Hematopoietic multipotent progenitor cell treated with erythropoietin and hydrocortisone succinate and interleukin-3 and kit ligand, for 8 days (in vitro differentiated cells): Measurements from ENCODE around the gene TMEM132D.

Experiments
- DNase-seq: peaks from one replicate; pipeline ENCODE4 v3.0.0-alpha.2; 2015

Gene TMEM132D

GRCh38 chr12:129152351-129153104 is 751.3 kb downstream of the TMEM132D start:
- no peak for DNase-seq

GRCh38 chr12:129150721-129151120 is 753.1 kb downstream of the TMEM132D start:
- no peak for DNase-seq

- no peak for DNase-seq
Observed at GRCh38 chr12:129145381-129145780, 758.4 kb downstream of the TMEM132D start.

GRCh38 chr12:129138776-129139175 is 765.0 kb downstream of the TMEM132D start:
- DNase-seq = no peak

- DNase-seq = no peak
Observed at GRCh38 chr12:129136694-129137325, 767.0 kb downstream of the TMEM132D start.

- no peak for DNase-seq
Observed at GRCh38 chr12:129127771-129128170, 776.1 kb downstream of the TMEM132D start.

- DNase-seq = no peak
Observed at GRCh38 chr12:129127211-129127610, 776.6 kb downstream of the TMEM132D start.

GRCh38 chr12:129119537-129119936 is 784.3 kb downstream of the TMEM132D start:
- DNase-seq = no peak

GRCh38 chr12:129115558-129115957 is 788.3 kb downstream of the TMEM132D start:
- no peak for DNase-seq

GRCh38 chr12:129110575-129110974 is 793.2 kb downstream of the TMEM132D start:
- DNase-seq = no peak

GRCh38 chr12:129109174-129110001 is 794.4 kb downstream of the TMEM132D start:
- no peak for DNase-seq

GRCh38 chr12:129106772-129107171 is 797.1 kb downstream of the TMEM132D start:
- DNase-seq = no peak

- no peak for DNase-seq
Observed at GRCh38 chr12:129103231-129103630, 800.6 kb downstream of the TMEM132D start.

- no peak for DNase-seq
Observed at GRCh38 chr12:129102233-129102632, 801.6 kb downstream of the TMEM132D start.

- DNase-seq = no peak
Observed at GRCh38 chr12:129101816-129102215, 802.0 kb downstream of the TMEM132D start.

- DNase-seq = no peak
Observed at GRCh38 chr12:129101404-129101803, 802.4 kb downstream of the TMEM132D start.

- DNase-seq = no peak
Observed at GRCh38 chr12:129097451-129097850, 806.4 kb downstream of the TMEM132D start.

GRCh38 chr12:129096968-129097367 is 806.9 kb downstream of the TMEM132D start:
- DNase-seq = no peak

GRCh38 chr12:129096184-129096583 is 807.6 kb downstream of the TMEM132D start:
- no peak for DNase-seq

GRCh38 chr12:129089576-129089975 is 814.2 kb downstream of the TMEM132D start:
- no peak for DNase-seq

- no peak for DNase-seq
Observed at GRCh38 chr12:129084875-129085826, 818.7 kb downstream of the TMEM132D start.

- DNase-seq = no peak
Observed at GRCh38 chr12:129083121-129083840, 820.5 kb downstream of the TMEM132D start.
